GM13977 (cell line): ENCODE measurements around the gene PCSK5.

Source experiments
- DNase-seq: peaks from one replicate; pipeline ENCODE4 v3.0.0; 2012; ENCODE audit warnings: low spot score
- in situ Hi-C: fragments of 300-500 bp; cut with MboI; formaldehyde crosslinking; loops from one replicate; pipeline ENCODE4 v1.12.0; 2022; ENCODE audit warnings: low sequenced_read_pairs, low pct_unique_long_range_greater_than_20kb, mixed read lengths, inconsistent platforms; ENCODE audit not compliant: unreplicated experiment
- TF ChIP-seq, protein P1 (sequence below): IDR thresholded peaks from 2 replicates; pipeline ENCODE4 v1.5.1; 2012; ENCODE audit warnings: mild to moderate bottlenecking, control low read depth; ENCODE audit not compliant: insufficient read depth; ENCODE audit errors: extremely low read depth, missing control alignments

Gene PCSK5

DNA sequence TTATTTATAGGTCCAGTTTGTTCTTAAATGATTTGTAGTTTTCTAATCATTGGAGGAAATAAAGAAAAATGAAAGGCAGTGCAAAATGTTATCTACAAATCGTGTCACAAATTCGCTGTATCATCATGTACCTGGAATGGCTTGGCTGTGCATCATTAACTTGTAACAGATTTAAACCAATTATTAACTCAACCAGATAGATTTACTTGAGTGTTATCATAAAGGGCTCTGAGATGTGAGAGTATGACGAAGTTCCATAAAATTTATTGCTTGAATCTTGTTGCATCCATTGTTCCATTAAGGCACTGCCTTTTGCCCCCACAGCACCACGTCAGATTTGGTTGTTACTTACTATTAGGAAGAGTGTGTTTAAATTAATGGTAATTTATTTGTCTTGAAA is 23.5 kb downstream of the PCSK5 start:
- no peak for DNase-seq
- TF ChIP-seq, protein P1, sequence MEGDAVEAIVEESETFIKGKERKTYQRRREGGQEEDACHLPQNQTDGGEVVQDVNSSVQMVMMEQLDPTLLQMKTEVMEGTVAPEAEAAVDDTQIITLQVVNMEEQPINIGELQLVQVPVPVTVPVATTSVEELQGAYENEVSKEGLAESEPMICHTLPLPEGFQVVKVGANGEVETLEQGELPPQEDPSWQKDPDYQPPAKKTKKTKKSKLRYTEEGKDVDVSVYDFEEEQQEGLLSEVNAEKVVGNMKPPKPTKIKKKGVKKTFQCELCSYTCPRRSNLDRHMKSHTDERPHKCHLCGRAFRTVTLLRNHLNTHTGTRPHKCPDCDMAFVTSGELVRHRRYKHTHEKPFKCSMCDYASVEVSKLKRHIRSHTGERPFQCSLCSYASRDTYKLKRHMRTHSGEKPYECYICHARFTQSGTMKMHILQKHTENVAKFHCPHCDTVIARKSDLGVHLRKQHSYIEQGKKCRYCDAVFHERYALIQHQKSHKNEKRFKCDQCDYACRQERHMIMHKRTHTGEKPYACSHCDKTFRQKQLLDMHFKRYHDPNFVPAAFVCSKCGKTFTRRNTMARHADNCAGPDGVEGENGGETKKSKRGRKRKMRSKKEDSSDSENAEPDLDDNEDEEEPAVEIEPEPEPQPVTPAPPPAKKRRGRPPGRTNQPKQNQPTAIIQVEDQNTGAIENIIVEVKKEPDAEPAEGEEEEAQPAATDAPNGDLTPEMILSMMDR, result no peak
- in situ Hi-C loops, result no loop called here

DNA sequence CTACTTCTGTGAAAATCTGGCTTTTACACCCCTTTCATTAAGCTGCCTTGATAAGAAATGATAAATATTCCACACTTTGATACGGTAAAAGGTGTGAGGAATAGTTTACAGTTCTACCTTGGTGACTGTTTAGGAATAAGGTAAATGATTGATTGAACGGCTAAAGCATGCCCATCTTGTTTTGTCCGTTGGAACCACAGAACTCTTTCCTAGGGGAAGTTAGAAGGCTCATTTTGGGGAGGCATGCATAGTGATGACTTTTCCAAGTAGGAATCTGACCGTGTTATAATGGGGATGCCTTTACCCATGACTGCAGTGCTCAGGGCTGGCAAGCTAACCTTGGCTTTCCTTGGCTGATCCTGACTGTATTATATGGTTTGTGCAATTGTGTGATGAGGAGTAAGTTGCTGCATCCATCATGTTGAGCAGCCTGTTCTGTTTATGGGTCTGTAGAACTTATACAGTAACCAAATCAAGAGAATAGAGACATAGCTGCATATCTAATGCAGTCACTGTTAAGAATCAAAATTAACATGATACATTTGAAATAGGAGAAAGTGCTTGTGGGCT is 24.5 kb downstream of the PCSK5 start:
- in situ Hi-C loops, result no loop called here
- TF ChIP-seq, protein P1, result no peak
- DNase-seq, result no peak

DNA sequence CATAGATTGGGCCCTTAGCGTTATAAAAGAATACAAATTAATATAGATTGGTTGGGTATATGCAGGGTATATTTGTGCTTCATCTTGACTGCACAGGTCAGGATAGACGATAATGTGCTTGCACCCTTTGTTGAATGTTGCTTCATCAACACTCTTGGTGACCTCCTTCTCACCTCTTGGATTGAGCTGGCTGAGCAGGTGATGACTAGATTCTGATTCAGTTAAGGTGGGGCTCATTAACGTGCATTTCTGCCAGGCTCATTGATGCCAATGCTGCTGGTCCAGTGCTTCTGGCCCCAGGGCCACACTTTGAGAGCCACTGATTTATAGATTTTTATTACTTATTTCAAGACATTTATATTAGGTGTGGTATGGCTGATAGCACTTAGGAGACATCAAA is 27.7 kb downstream of the PCSK5 start:
- TF ChIP-seq, protein P1, result no peak
- in situ Hi-C loops, result no loop called here
- no peak for DNase-seq

DNA sequence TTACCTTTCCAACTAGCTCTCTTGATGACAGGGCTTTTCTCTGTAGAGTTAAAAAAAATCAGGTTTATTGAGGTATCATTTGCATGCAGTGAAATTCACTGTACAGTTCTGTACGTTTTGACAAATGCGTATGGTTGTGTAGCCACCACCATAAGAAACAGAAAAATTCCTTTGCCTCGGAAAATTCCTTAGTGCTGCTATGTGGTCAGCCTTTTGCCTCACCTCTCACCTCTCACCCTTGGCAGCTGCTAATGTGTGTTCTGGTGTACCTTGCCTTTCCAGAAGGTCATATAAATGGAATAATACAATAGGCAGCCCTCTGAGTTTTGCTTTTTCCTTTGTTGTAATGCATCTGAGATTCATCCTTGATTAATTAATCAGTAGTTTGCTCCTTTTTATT is 28.4 kb downstream of the PCSK5 start:
- no peak for DNase-seq
- TF ChIP-seq, protein P1, result no peak

DNA sequence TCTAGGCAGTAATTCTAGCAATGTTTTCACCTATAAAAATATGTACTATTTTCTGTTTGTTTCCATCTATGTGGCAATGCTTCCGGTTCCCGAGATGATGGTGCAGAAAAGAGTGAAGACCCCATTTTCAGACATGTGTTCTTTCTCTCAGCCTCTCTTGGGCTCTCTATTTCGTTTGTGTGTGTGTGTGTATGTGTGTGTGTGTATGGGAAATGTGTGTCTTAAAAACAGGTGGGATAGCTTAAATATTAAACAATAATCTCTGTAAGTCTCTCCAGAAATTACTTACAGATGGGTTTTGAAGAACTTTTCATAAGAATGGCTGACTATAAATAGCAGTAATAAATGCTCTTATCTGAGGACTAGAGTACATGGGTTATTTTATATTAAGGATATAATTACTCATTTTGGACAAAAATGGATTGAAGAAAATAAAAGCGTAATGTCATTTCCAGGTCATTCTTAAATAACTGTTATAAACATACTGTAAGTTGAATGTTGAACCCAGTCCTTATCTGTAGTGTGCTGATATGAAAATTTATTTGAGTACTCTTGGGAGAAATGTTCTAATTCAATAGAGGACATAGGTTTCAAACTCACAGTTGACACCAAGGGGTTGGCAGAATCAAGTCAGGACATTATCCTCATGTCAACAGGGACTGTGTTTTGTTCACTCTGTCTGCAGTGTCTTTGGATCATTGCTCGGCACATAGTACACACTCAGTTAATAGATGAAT is 31.1 kb downstream of the PCSK5 start:
- in situ Hi-C loops, result no loop called here
- TF ChIP-seq, protein P1, result no peak
- DNase-seq, result no peak

More for the DNA sequence above, 28.4 kb downstream of the PCSK5 start:
- in situ Hi-C loops, result no loop called here

DNA sequence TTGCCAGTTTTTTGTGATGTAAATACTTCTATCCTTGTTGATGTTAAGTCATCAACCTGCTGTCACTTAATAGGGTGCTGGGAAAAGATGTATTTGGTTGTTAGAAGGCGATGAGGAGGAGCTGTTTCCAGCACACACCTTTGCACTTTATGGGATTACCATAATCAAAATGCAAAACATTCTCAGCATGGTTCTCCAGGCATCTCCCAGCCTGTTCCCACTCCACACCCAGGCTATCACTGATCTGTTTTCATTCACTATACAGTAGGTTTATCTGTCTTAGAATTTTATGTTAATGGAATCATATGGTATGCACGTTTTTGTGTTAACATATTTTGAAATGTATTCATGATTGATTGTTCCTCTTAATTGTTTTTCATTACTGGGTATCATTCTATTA is 35.9 kb downstream of the PCSK5 start:
- TF ChIP-seq, protein P1, result no peak
- DNase-seq, result no peak
- in situ Hi-C loops, result no loop called here
